ENCODE data around the gene GMDS. TPM values are rescaled to one million over a fixed set of nuclear protein-coding genes. Genes with fewer than 3 reads are reported as not detected.

GMDS gene
- total RNA-seq, 5 donors from 2014 or later (not counting 1 experiment from before 2014, with no cell fraction given) = 12.9 to 21.5 (median 14.6) TPM

GRCh38 chr6:2000962-2001361, 244.4 kb downstream of the GMDS start:
- Histone ChIP-seq H3K4me1 (ENCODE audit: control insufficient read depth in 1 of 2, extremely low read depth in 1 of 2, insufficient read depth in 2 of 2, low read length in 2 of 2) (no peaks in the 10 kb centered on the region), H3K27me3 (replicated peaks in 1 of 2; ENCODE audit: control insufficient read depth in 2 of 2, extremely low read depth in 1 of 2, insufficient read depth in 2 of 2, low read length in 1 of 2) (no peaks in the 10 kb centered on the region), H3K36me3 (ENCODE audit: control insufficient read depth in 2 of 2, extremely low read depth in 1 of 2, insufficient read depth in 1 of 2, low read length in 1 of 2) (no peaks in the 10 kb centered on the region), H3K9me3 (no peaks in the 10 kb centered on the region), H3K27ac (ENCODE audit: low read length) (no peak overlapping the region), H3K4me3 (ENCODE audit: control insufficient read depth in 1 of 2, extremely low read depth in 1 of 2, low read length in 1 of 2) (no peak overlapping the region)
- CTCF ChIA-PET = interaction anchor here in 1 of 2 donors (0.6 kb wide), 1 partner anchor 139 kb away, joined by 3 read pairs; no protein-coding TSS in a partner anchor
- no peak for ATAC-seq (replicated peaks in 1 of 4)
- Mint-ChIP-seq H3K4me1 (peaks cover 0 to 6% (median 0%) of the 10 kb centered on the region in 3 donors), H3K36me3 (no peaks in the 10 kb centered on the region), H3K9me3 (peaks cover 0 to 5% (median 3%) of the 10 kb centered on the region in 3 donors), H3K27me3 (no peaks in the 10 kb centered on the region), H3K27ac (no peak overlapping the region), H3K4me3 (no peak overlapping the region)
- WGBS (ENCODE audit: insufficient coverage) = no CpG with 5 or more reads among the region's 2 CpGs
- no peak for DNase-seq
- POLR2A ChIA-PET = interaction anchor here (0.6 kb wide), 2 partner anchors 12 to 61 kb away, joined by 3 read pairs; no protein-coding TSS in a partner anchor

- no peaks in the 10 kb centered on the region for H3K36me3 ChIP-seq (ENCODE audit: control insufficient read depth in 2 of 2, extremely low read depth in 1 of 2, insufficient read depth in 1 of 2, low read length in 1 of 2)
- no peaks in the 10 kb centered on the region for H3K9me3 ChIP-seq
- Mint-ChIP-seq H3K4me1 (peaks cover 0 to 7% (median 0%) of the 10 kb centered on the region in 3 donors), H3K36me3 (peaks cover 7% of the 10 kb centered on the region), H3K27me3 (no peaks in the 10 kb centered on the region), H3K27ac (no peak overlapping the region), H3K4me3 (no peak overlapping the region), H3K9me3 (peaks cover 0 to 3% (median 0%) of the 10 kb centered on the region in 3 donors)
- WGBS (ENCODE audit: insufficient coverage) = 20% methylated on average over 1 of the region's 3 CpGs
- DNase-seq (no peak), ATAC-seq (replicated peaks in 1 of 4) (no peak)
- no peaks in the 10 kb centered on the region for H3K4me1 ChIP-seq (ENCODE audit: control insufficient read depth in 1 of 2, extremely low read depth in 1 of 2, insufficient read depth in 2 of 2, low read length in 2 of 2)
- ChIA-PET POLR2A (no interaction called here), CTCF (no interaction called here)
- no peaks in the 10 kb centered on the region for H3K27me3 ChIP-seq (replicated peaks in 1 of 2; ENCODE audit: control insufficient read depth in 2 of 2, extremely low read depth in 1 of 2, insufficient read depth in 2 of 2, low read length in 1 of 2)
- no peak overlapping the region for H3K27ac ChIP-seq (ENCODE audit: low read length)
- no peak overlapping the region for H3K4me3 ChIP-seq (ENCODE audit: control insufficient read depth in 1 of 2, extremely low read depth in 1 of 2, low read length in 1 of 2)
Observed at GRCh38 chr6:1997702-1998101, 247.7 kb downstream of the GMDS start.

DNA sequence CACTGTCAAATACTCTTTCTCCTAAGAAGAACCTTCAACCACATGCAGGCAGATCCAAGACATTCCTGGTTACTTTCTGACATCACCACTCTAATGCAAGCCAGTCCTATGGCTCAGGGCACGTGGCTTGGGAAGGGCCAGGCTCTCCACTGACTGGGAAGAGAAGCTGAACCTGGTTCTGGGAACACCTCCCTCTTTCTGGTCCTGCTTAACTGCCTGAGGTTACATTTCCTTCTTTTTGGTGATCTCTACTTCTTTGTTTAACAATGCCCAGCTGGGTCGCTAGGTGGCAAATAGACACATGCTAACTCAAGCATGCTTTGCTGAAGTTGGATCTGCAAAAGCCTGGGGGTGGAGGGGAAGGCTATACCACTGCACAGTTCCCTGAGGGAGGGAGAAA, 249.8 kb downstream of the GMDS start:
- no peaks in the 10 kb centered on the region for H3K4me1 ChIP-seq (ENCODE audit: control insufficient read depth in 1 of 2, extremely low read depth in 1 of 2, insufficient read depth in 2 of 2, low read length in 2 of 2)
- no peak for DNase-seq
- no peaks in the 10 kb centered on the region for H3K36me3 ChIP-seq (ENCODE audit: control insufficient read depth in 2 of 2, extremely low read depth in 1 of 2, insufficient read depth in 1 of 2, low read length in 1 of 2)
- H3K4me3 Mint-ChIP-seq = no peak overlapping the region
- no peaks in the 10 kb centered on the region for H3K27me3 ChIP-seq (replicated peaks in 1 of 2; ENCODE audit: control insufficient read depth in 2 of 2, extremely low read depth in 1 of 2, insufficient read depth in 2 of 2, low read length in 1 of 2)
- H3K27ac ChIP-seq (ENCODE audit: low read length) = no peak overlapping the region
- ChIA-PET POLR2A (no interaction called here), CTCF (no interaction called here)
- no peak for ATAC-seq (replicated peaks in 1 of 4)
- no peaks in the 10 kb centered on the region for H3K9me3 ChIP-seq
- peaks cover 25% of the 10 kb centered on the region for H3K36me3 Mint-ChIP-seq
- H3K9me3 Mint-ChIP-seq = no peaks in the 10 kb centered on the region
- peaks cover 0 to 7% (median 0%) of the 10 kb centered on the region in 3 donors for H3K4me1 Mint-ChIP-seq
- H3K27ac Mint-ChIP-seq = no peak overlapping the region
- no peaks in the 10 kb centered on the region for H3K27me3 Mint-ChIP-seq
- 90% methylated on average over 1 of the region's 2 CpGs for WGBS (ENCODE audit: insufficient coverage)
- no peak overlapping the region for H3K4me3 ChIP-seq (ENCODE audit: control insufficient read depth in 1 of 2, extremely low read depth in 1 of 2, low read length in 1 of 2)

GRCh38 chr6:1993042-1993441, 252.4 kb downstream of the GMDS start:
- Histone ChIP-seq H3K27ac (ENCODE audit: low read length) (no peak overlapping the region), H3K27me3 (replicated peaks in 1 of 2; ENCODE audit: control insufficient read depth in 2 of 2, extremely low read depth in 1 of 2, insufficient read depth in 2 of 2, low read length in 1 of 2) (no peaks in the 10 kb centered on the region), H3K4me3 (ENCODE audit: control insufficient read depth in 1 of 2, extremely low read depth in 1 of 2, low read length in 1 of 2) (no peak overlapping the region), H3K4me1 (ENCODE audit: control insufficient read depth in 1 of 2, extremely low read depth in 1 of 2, insufficient read depth in 2 of 2, low read length in 2 of 2) (no peaks in the 10 kb centered on the region), H3K36me3 (ENCODE audit: control insufficient read depth in 2 of 2, extremely low read depth in 1 of 2, insufficient read depth in 1 of 2, low read length in 1 of 2) (no peaks in the 10 kb centered on the region), H3K9me3 (no peaks in the 10 kb centered on the region)
- Mint-ChIP-seq H3K4me1 (peaks cover 0 to 7% (median 0%) of the 10 kb centered on the region in 3 donors), H3K9me3 (no peaks in the 10 kb centered on the region), H3K27ac (no peak overlapping the region), H3K4me3 (no peak overlapping the region), H3K36me3 (peaks cover 29% of the 10 kb centered on the region), H3K27me3 (no peaks in the 10 kb centered on the region)
- POLR2A ChIA-PET = no interaction called here
- ATAC-seq (replicated peaks in 1 of 4) = no peak
- no peak for DNase-seq
- WGBS (ENCODE audit: insufficient coverage) = 80% methylated on average over 1 of the region's 6 CpGs
- CTCF ChIA-PET = no interaction called here

DNA sequence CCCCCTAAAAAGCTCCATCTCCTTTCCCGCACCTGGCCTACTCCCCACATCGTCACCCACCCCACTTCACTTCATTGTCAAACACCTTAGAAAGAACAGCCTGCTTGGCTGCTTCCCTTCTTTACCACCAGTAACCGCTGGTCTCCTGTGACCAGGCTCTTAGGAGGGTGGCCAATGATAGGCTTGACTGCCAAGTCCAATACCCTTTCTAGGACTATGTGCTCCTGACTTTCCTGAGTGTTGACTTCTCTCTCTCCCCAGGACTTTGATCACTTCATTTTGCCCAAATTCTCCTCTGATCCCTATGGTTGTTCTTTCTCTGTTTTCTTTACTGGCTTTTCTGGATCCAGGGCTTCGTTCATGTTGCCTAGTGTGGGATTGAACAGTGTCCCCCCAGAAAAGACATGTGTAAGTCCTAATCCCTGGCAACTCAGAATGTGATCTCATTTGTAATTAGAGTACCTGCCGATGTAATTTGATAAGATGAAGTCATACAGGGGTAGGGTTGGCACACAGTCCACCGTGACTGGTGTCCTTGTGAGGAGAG, 254.0 kb downstream of the GMDS start:
- no peaks in the 10 kb centered on the region for H3K9me3 ChIP-seq
- H3K4me1 ChIP-seq (ENCODE audit: control insufficient read depth in 1 of 2, extremely low read depth in 1 of 2, insufficient read depth in 2 of 2, low read length in 2 of 2) = no peaks in the 10 kb centered on the region
- no peak overlapping the region for H3K4me3 ChIP-seq (ENCODE audit: control insufficient read depth in 1 of 2, extremely low read depth in 1 of 2, low read length in 1 of 2)
- no peaks in the 10 kb centered on the region for H3K9me3 Mint-ChIP-seq
- H3K4me1 Mint-ChIP-seq = peaks cover 0 to 5% (median 0%) of the 10 kb centered on the region in 3 donors
- ChIA-PET CTCF (no interaction called here), POLR2A (no interaction called here)
- ATAC-seq (replicated peaks in 1 of 4) (no peak), DNase-seq (no peak)
- no peak overlapping the region for H3K4me3 Mint-ChIP-seq
- H3K36me3 ChIP-seq (ENCODE audit: control insufficient read depth in 2 of 2, extremely low read depth in 1 of 2, insufficient read depth in 1 of 2, low read length in 1 of 2) = no peaks in the 10 kb centered on the region
- 98% methylated on average over 5 of the region's 6 CpGs for WGBS (ENCODE audit: insufficient coverage)
- H3K36me3 Mint-ChIP-seq = peaks cover 29% of the 10 kb centered on the region
- H3K27ac Mint-ChIP-seq = no peak overlapping the region
- H3K27me3 ChIP-seq (replicated peaks in 1 of 2; ENCODE audit: control insufficient read depth in 2 of 2, extremely low read depth in 1 of 2, insufficient read depth in 2 of 2, low read length in 1 of 2) = no peaks in the 10 kb centered on the region
- H3K27me3 Mint-ChIP-seq = no peaks in the 10 kb centered on the region
- no peak overlapping the region for H3K27ac ChIP-seq (ENCODE audit: low read length)

DNA sequence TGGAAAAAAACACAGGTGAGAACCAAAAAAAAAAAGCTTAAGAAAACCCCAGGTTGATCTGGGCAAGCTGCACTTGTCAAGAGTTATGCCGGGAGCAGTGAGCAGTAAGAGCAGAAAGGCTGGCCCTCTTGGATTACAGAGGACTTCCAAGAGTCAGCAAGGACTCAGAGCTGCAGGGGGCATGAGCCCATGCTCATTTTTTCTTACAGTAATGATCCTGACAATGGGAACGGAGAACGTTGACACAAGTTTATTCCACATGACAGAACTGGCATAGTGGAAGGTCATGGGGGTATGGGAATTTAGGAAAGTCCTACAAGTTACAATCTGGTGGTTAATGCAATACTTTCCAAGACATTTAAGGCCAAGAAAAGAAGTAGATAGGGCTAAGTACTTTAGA, 256.6 kb downstream of the GMDS start:
- Mint-ChIP-seq H3K27ac (no peak overlapping the region), H3K4me1 (no peaks in the 10 kb centered on the region), H3K36me3 (peaks cover 39% of the 10 kb centered on the region), H3K9me3 (peaks cover 6 to 16% (median 8%) of the 10 kb centered on the region in 3 donors), H3K27me3 (no peaks in the 10 kb centered on the region), H3K4me3 (no peak overlapping the region)
- Histone ChIP-seq H3K36me3 (ENCODE audit: control insufficient read depth in 2 of 2, extremely low read depth in 1 of 2, insufficient read depth in 1 of 2, low read length in 1 of 2) (no peaks in the 10 kb centered on the region), H3K9me3 (no peaks in the 10 kb centered on the region), H3K4me1 (ENCODE audit: control insufficient read depth in 1 of 2, extremely low read depth in 1 of 2, insufficient read depth in 2 of 2, low read length in 2 of 2) (no peaks in the 10 kb centered on the region), H3K4me3 (ENCODE audit: control insufficient read depth in 1 of 2, extremely low read depth in 1 of 2, low read length in 1 of 2) (no peak overlapping the region), H3K27me3 (replicated peaks in 1 of 2; ENCODE audit: control insufficient read depth in 2 of 2, extremely low read depth in 1 of 2, insufficient read depth in 2 of 2, low read length in 1 of 2) (no peaks in the 10 kb centered on the region), H3K27ac (ENCODE audit: low read length) (no peak overlapping the region)
- POLR2A ChIA-PET = interaction anchor here in 1 of 2 donors (0.6 kb wide), 1 partner anchor 12 kb away, joined by 3 read pairs; no protein-coding TSS in a partner anchor
- CTCF ChIA-PET = interaction anchor here in 1 of 2 donors (0.6 kb wide), 1 partner anchor 565 kb away, joined by 4 read pairs; no protein-coding TSS in a partner anchor
- no peak for DNase-seq
- ATAC-seq (replicated peaks in 1 of 4) = no peak
- WGBS (ENCODE audit: insufficient coverage) = 100% methylated on average over 1 of the region's 3 CpGs

Measured in T-cell (primary cell).